HG02938 (cell line): ENCODE measurements around the gene ZBP1.

Experiments
- ATAC-seq: cut with Tn5 transposase; IDR thresholded peaks from one replicate; pipeline ENCODE4 v1.9.1; 2021; ENCODE audit warnings: mild to moderate bottlenecking, moderate library complexity; ENCODE audit not compliant: unreplicated experiment

ZBP1 gene

GRCh38 chr20:57601737-57602136 lies 18.5 kb downstream of the ZBP1 start:
- ATAC-seq: no peak

GRCh38 chr20:57601211-57601570 lies 19.0 kb downstream of the ZBP1 start:
- no peak for ATAC-seq

- ATAC-seq: no peak
Observed at GRCh38 chr20:57600320-57601210, 19.7 kb downstream of the ZBP1 start.

- no peak for ATAC-seq
Observed at GRCh38 chr20:57598491-57598890, 21.7 kb downstream of the ZBP1 start.

- ATAC-seq: no peak
Observed at GRCh38 chr20:57598060-57598459, 22.2 kb downstream of the ZBP1 start.

GRCh38 chr20:57596998-57597939 lies 23.0 kb downstream of the ZBP1 start:
- no peak for ATAC-seq

GRCh38 chr20:57596358-57596757 lies 23.9 kb downstream of the ZBP1 start:
- ATAC-seq: no peak

GRCh38 chr20:57595041-57596030 lies 24.9 kb downstream of the ZBP1 start:
- ATAC-seq: no peak

GRCh38 chr20:57594092-57594951 lies 25.9 kb downstream of the ZBP1 start:
- no peak for ATAC-seq

GRCh38 chr20:57593134-57593886 lies 26.9 kb downstream of the ZBP1 start:
- ATAC-seq: no peak

GRCh38 chr20:57592263-57593092 lies 27.7 kb downstream of the ZBP1 start:
- no peak for ATAC-seq

GRCh38 chr20:57591289-57592229 lies 28.7 kb downstream of the ZBP1 start:
- ATAC-seq: no peak

- no peak for ATAC-seq
Observed at GRCh38 chr20:57590485-57591288, 29.5 kb downstream of the ZBP1 start.

- no peak for ATAC-seq
Observed at GRCh38 chr20:57589728-57590484, 30.3 kb downstream of the ZBP1 start.

GRCh38 chr20:57589123-57589727 lies 31.0 kb downstream of the ZBP1 start:
- ATAC-seq: no peak
